Karpas-422 (cell line): ENCODE measurements around the gene TMIE. TPM values are rescaled to one million over a fixed set of nuclear protein-coding genes. Genes with fewer than 3 reads are reported as not detected.

Experiments used
- DNase-seq: peaks from one replicate; pipeline ENCODE4 v3.0.0-alpha.2; 2015
- H2AFZ ChIP-seq: fragments of 200-600 bp; sonication (generic); 2 replicates; pipeline ENCODE4 v1.6.1; 2014; ENCODE audit warnings: antibody characterized with exemption, low read length, mixed read lengths
- H3K27ac ChIP-seq: fragments of 200-600 bp; sonication (generic); 2 replicates; pipeline ENCODE4 v1.5.1; 2014; ENCODE audit warnings: mild to moderate bottlenecking, low read length, moderate library complexity
- H3K27me3 ChIP-seq: fragments of 200-600 bp; sonication (generic); 2 replicates; pipeline ENCODE4 v1.6.1; 2014; ENCODE audit warnings: low read length, mixed read lengths
- H3K36me3 ChIP-seq: fragments of 200-600 bp; sonication (generic); 2 replicates; pipeline ENCODE4 v1.6.1; 2014; ENCODE audit warnings: low read length, mixed read lengths; ENCODE audit not compliant: insufficient read depth
- H3K4me1 ChIP-seq: fragments of 200-600 bp; sonication (generic); 2 replicates; pipeline ENCODE4 v1.6.1; 2014; ENCODE audit warnings: mild to moderate bottlenecking, low read length, mixed read lengths
- H3K4me2 ChIP-seq: fragments of 200-600 bp; sonication (generic); 2 replicates; pipeline ENCODE4 v1.6.1; 2014; ENCODE audit warnings: low read length, low read depth, mild to moderate bottlenecking; ENCODE audit not compliant: poor library complexity, severe bottlenecking
- H3K4me3 ChIP-seq: fragments of 200-600 bp; sonication (generic); 2 replicates; pipeline ENCODE4 v1.5.1; 2014; ENCODE audit warnings: mild to moderate bottlenecking, antibody characterized with exemption, low read length, mixed read lengths
- H3K79me2 ChIP-seq: fragments of 200-600 bp; sonication (generic); 2 replicates; pipeline ENCODE4 v1.6.1; 2014; ENCODE audit warnings: mild to moderate bottlenecking, low read length, mixed read lengths
- H3K9ac ChIP-seq: fragments of 200-600 bp; sonication (generic); 2 replicates; pipeline ENCODE4 v1.6.0; 2014; ENCODE audit warnings: low read length
- H3K9me2 ChIP-seq: fragments of 200-600 bp; sonication (generic), shearing (Covaris generic); replicated peaks from 2 replicates; pipeline ENCODE4 v1.6.0; 2014; ENCODE audit warnings: mild to moderate bottlenecking, low read length, moderate library complexity; ENCODE audit not compliant: insufficient read depth
- H3K9me3 ChIP-seq: fragments of 300-700, 200-600 bp; sonication (generic); 2 replicates; pipeline ENCODE4 v1.6.1; 2014; ENCODE audit warnings: low read length, mixed read lengths
- H4K20me1 ChIP-seq: fragments of 200-600 bp; sonication (generic); 2 replicates; pipeline ENCODE4 v1.6.1; 2014; ENCODE audit warnings: mild to moderate bottlenecking, antibody characterized with exemption, low read length, low read depth; ENCODE audit not compliant: insufficient read depth
- total RNA-seq: library from RNA; depleted of rRNA; stranded (reverse); fragments of >200 nt; shearing (Covaris generic); gene quantifications from 2 replicates; pipeline ENCODE4 v1.2.3, GENCODE V29; 2014; ENCODE audit warnings: low replicate concordance; rRNA removed

The TMIE gene, protein sequence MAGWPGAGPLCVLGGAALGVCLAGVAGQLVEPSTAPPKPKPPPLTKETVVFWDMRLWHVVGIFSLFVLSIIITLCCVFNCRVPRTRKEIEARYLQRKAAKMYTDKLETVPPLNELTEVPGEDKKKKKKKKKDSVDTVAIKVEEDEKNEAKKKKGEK
- not detected in 2 replicates for total RNA-seq

DNA sequence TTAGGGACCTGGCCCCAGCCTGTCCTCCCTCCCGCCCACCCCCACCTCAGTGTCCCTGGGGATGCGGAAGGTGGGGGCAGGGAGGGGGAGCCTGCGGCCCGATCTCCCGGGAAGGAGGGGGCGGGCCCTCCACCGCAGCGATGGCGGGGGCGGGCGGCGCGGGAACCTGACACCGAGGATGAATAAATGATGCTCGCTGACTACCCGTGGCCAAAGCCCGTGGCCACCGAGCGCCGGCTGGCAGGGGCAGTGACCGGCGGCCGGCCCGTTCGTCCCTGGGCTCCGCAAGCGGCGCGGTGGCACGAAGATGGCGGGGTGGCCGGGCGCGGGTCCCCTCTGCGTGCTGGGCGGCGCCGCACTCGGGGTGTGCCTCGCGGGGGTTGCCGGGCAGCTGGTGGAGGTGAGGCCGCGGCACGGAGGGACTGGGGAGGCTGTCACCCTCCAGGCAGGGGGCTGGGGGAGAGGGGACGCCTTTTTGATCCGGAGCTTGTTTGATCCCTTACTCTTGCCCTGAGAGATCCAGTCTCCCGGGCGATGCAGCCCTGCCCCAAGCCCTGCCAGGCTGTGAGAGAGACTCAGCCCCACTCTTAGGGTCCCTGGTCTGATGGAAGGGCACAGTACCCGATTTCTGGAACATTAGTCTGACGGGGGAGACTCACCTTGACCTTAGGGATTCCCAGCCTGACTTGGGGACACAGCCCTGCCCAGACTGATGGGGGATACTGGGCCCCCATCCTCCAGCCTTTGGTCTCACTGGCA lies at the start of gene TMIE:
TMIE (plus strand) TSS at position 212 of the 759 bp plus-strand sequence; CDS start at position 308, 96 bp downstream.
- Histone ChIP-seq H3K9ac (no peak within 1 kb of the TSS), H3K9me3 (no peaks in the 10 kb centered on the region), H2AFZ (no peak within 1 kb of the TSS), H3K27ac (no peak within 1 kb of the TSS), H3K4me2 (no peak within 1 kb of the TSS), H3K36me3 (no peaks in the 10 kb centered on the region), H3K79me2 (no peaks in the 10 kb centered on the region), H3K9me2 (no peaks in the 10 kb centered on the region), H4K20me1 (no peaks in the 10 kb centered on the region), H3K4me3 (no peak within 1 kb of the TSS), H3K4me1 (no peaks in the 10 kb centered on the region), H3K27me3 (no peaks in the 10 kb centered on the region)
- no peak for DNase-seq

DNA sequence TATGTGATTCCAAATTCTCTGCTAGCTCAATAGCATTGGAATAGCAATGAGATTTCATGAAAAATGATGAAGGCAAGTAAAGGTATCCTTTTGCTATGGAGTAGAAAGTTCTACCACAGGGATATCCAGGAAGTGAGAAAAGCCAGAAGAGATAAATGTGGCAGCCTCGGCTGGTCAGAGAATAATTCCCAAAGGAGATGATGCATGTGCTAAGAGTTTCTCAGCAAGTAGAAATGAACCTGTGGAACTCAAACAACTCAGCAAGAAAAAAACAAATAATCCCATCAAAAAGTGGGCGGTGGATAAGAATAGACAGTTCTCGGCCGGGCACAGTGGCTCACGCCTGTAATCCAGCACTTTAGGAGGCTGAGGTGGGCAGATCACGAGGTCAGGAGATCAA lies 45.9 kb upstream of the TMIE start:
- Histone ChIP-seq H3K9me2 (no peaks in the 10 kb centered on the region), H3K36me3 (no peaks in the 10 kb centered on the region), H3K79me2 (no peaks in the 10 kb centered on the region), H3K9ac (no peak overlapping the region), H2AFZ (no peak overlapping the region), H3K4me1 (peaks cover 2% of the 10 kb centered on the region; the same call in 1 of the 2 replicates), H4K20me1 (no peaks in the 10 kb centered on the region), H3K27me3 (no peaks in the 10 kb centered on the region), H3K4me3 (no peak overlapping the region), H3K4me2 (no peak overlapping the region), H3K27ac (no peak overlapping the region), H3K9me3 (peaks cover 3% of the 10 kb centered on the region; the same call in 1 of the 2 replicates)
- DNase-seq: no peak

DNA sequence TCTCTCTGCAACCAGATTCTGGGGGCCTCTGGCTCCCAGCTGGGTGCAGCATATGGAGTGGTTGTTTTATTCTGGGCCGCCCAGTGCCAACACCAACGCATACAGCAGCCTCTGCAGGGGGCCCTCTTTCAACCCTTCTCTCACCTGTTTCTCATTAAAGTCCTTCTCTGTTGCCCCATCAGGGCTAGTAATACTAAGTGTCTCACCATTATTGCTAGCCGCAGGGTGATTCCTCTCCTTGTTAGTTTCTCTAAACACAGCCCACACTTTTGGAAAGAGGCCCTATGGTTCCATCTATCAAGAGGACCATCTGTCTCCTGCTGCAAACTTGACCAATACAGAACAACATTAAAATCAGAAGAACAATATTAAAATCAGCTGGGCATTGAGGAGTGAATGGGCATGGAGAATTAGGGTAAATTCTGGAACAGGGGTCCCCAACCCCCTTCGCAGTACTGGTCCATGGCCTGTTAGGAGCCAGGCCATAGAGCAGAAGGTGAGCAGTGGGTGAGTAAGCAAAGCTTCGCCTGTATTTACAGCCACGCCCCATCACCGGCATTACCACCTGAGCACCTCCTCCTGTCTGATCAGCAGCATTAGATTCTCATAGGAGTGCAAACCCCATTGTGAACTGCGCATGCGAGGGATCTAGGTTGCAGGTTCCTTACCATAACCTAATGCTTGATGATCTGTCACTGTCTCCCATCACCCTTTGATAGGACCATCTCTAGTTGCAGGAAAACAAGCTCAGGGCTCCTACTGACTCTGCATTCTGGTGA lies 44.2 kb upstream of the TMIE start:
- H3K9me2 ChIP-seq: no peaks in the 10 kb centered on the region
- no peak overlapping the region for H3K27ac ChIP-seq
- no peak overlapping the region for H3K4me3 ChIP-seq
- no peak for DNase-seq
- no peaks in the 10 kb centered on the region for H3K36me3 ChIP-seq
- H3K9ac ChIP-seq: no peak overlapping the region
- no peaks in the 10 kb centered on the region for H3K27me3 ChIP-seq
- H3K9me3 ChIP-seq: no peaks in the 10 kb centered on the region
- H3K4me1 ChIP-seq: peaks cover 12% of the 10 kb centered on the region
- no peaks in the 10 kb centered on the region for H3K79me2 ChIP-seq
- H4K20me1 ChIP-seq: no peaks in the 10 kb centered on the region
- no peak overlapping the region for H2AFZ ChIP-seq
- no peak overlapping the region for H3K4me2 ChIP-seq

DNA sequence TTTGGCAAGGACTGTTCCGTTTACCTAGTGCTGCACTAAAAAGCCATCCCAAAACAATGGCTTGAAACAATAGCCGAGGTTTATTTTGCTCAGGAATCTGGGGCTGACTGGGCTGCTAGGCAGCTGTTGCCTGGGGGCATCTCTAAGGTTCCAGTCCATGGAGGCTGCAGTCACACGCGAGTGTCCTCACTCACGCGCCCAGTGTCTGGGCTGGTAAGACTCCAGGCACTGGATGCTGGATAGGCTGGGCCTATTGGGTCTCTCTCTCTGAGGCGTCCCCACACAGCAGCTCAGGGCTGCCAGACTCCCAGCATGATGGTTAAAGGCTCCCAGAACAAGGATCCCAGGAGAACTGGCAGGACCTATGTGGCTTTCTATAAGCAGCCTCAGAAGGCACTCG lies 41.9 kb upstream of the TMIE start:
- H3K9me3 ChIP-seq: no peaks in the 10 kb centered on the region
- H3K36me3 ChIP-seq: no peaks in the 10 kb centered on the region
- H3K27ac ChIP-seq: no peak overlapping the region
- peaks cover 12% of the 10 kb centered on the region for H3K4me1 ChIP-seq
- no peak for DNase-seq
- H3K4me3 ChIP-seq: no peak overlapping the region
- no peaks in the 10 kb centered on the region for H3K79me2 ChIP-seq
- no peaks in the 10 kb centered on the region for H3K27me3 ChIP-seq
- H3K4me2 ChIP-seq: no peak overlapping the region
- H4K20me1 ChIP-seq: no peaks in the 10 kb centered on the region
- H3K9me2 ChIP-seq: no peaks in the 10 kb centered on the region
- no peak overlapping the region for H3K9ac ChIP-seq
- H2AFZ ChIP-seq: no peak overlapping the region

DNA sequence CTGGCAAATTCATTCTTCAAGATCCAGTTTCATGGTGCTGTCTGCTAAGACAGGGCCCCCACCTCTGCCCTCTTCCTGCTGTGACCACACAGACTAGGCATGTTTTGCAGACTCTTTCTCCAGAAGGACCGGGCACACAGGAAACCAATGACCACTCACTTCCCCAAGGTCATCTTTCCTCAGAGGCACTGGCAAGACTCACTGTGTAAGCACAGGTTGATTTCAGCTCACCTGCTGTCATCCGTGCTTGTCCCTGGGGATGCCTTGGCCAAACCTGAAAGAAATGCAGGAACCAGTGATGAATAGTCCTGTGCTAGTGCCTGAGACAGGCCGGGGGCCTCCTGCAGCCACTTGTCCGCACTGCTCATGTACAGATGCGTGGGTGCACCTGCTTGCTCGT lies 41.2 kb upstream of the TMIE start:
- Histone ChIP-seq H3K9me3 (no peaks in the 10 kb centered on the region), H3K4me3 (no peak overlapping the region), H4K20me1 (no peaks in the 10 kb centered on the region), H3K79me2 (no peaks in the 10 kb centered on the region), H3K9ac (no peak overlapping the region), H3K27ac (no peak overlapping the region), H3K36me3 (no peaks in the 10 kb centered on the region), H3K4me2 (no peak overlapping the region), H3K27me3 (no peaks in the 10 kb centered on the region), H3K4me1 (peaks cover 12% of the 10 kb centered on the region), H3K9me2 (no peaks in the 10 kb centered on the region), H2AFZ (no peak overlapping the region)
- no peak for DNase-seq

DNA sequence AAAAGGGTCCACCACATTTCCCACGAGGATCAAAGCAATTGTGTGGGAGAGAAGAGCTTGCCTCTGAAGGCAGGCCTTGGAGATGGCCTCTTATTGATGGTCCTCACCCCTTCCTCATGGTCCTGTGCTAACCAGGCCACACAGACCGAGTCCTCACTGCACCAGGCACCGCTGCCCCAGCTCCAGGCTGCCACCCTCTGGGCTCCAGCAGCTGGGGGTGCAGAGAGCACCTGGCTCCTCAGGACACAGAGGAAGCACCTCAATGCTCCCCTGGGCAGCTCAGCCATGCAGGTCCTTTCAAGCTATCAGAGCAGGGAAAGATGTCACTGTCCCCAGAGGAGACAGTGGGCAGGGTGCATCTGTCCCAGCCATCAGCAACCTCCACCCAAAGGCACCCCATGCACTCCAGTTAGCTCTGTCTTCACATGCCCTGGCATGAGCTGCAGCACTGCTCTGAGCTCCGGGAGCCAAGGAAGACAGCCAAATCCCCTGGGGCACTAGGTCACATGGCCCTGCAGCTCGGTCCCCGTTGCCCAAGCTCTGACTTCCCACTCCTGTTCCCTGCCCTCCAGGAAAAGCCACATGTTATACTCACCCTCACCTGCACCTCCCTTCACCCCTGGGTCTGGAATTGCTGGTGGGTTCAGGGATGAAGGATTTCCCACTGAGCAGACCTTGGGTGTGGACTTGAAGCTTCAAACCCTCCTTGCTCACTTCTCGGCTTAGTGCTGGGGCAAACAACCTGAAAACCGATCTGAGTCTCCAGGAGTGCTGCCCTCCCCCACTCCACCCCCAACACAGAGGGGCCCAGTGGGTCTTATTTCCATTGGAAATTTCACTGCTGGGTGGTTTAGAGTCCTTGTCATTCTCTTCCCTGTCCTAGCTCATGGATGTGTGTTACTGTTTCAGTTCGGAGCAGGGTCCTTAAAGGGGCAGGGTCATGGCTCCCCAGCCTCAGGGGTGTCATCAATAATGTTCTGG lies 40.4 kb upstream of the TMIE start:
- Histone ChIP-seq H4K20me1 (no peaks in the 10 kb centered on the region), H3K27ac (no peak overlapping the region), H3K9me3 (no peaks in the 10 kb centered on the region), H3K9ac (no peak overlapping the region), H3K79me2 (no peaks in the 10 kb centered on the region), H3K4me2 (no peak overlapping the region), H3K36me3 (no peaks in the 10 kb centered on the region), H3K4me1 (peaks cover 12% of the 10 kb centered on the region), H3K27me3 (no peaks in the 10 kb centered on the region), H3K9me2 (no peaks in the 10 kb centered on the region), H3K4me3 (no peak overlapping the region), H2AFZ (no peak overlapping the region)
- peak; percentile 71 for DNase-seq

DNA sequence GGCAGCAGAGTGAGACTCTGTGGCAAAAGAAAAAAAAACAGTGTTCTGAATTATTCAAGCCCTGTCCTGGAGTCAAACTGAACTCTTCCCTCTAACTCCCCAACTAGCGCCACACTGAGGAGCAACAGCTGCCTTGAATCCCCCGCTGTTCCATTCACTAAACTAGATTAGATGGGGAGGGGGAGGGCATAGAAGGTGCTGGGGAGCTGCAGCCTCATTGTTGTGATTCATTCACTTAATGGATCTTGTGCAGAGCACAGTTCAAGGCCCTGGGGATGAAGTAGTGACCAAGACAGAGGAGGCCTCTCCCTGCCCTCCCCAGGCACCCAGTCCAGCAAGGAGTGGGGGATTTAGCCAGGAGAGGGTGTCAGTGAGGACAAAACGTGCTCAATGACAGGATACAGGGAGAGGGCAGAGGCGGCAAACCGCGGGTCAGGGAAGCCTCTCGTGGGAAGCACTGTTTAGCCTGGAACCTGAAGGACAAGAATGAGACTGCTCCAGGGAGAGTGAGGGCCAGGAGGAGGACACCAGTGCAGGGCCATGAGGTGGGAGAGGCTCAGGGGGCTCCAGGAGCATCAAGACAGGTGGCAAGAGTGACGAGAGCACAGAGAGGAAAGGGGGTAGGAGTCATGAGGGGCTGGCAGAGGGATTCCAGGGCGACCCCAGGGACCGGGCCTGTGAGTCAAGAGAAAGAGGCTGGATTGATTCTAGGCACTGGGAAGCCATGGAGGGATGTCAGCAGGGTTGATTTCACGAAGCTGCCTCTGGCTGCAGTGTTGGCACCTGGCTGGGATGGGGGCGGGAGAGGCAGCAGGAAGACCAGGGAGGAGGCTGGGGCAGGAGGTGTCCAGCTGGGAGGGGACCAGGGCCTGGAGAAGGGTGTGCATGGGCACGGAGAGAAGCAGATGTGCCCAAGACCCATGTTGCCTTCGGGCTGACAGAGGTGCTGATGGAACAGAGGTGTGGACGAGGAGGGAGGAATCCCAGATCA lies 39.1 kb upstream of the TMIE start:
- H3K36me3 ChIP-seq: no peaks in the 10 kb centered on the region
- no peak for DNase-seq
- peaks cover 12% of the 10 kb centered on the region for H3K4me1 ChIP-seq
- H3K27ac ChIP-seq: no peak overlapping the region
- no peak overlapping the region for H3K9ac ChIP-seq
- H4K20me1 ChIP-seq: no peaks in the 10 kb centered on the region
- H2AFZ ChIP-seq: no peak overlapping the region
- no peaks in the 10 kb centered on the region for H3K79me2 ChIP-seq
- no peaks in the 10 kb centered on the region for H3K9me3 ChIP-seq
- no peak overlapping the region for H3K4me2 ChIP-seq
- no peak overlapping the region for H3K4me3 ChIP-seq
- no peaks in the 10 kb centered on the region for H3K27me3 ChIP-seq
- H3K9me2 ChIP-seq: no peaks in the 10 kb centered on the region
